ENCODE data around the gene ILKAP.

ILKAP gene

GRCh38 chr2:238163481-238164198 lies 39.9 kb downstream of the ILKAP start:
- DNase-seq, result no peak

GRCh38 chr2:238162846-238163441 lies 40.6 kb downstream of the ILKAP start:
- no peak for DNase-seq

GRCh38 chr2:238162251-238162845 lies 41.1 kb downstream of the ILKAP start:
- no peak for DNase-seq

GRCh38 chr2:238161291-238162051 lies 42.0 kb downstream of the ILKAP start:
- DNase-seq, result no peak

- DNase-seq, result peak in 1 of 2 experiments; percentile 21
Measured at GRCh38 chr2:238160206-238161129, 43.0 kb downstream of the ILKAP start.

GRCh38 chr2:238159661-238160205 lies 43.8 kb downstream of the ILKAP start:
- DNase-seq, result no peak

- DNase-seq, result peak; percentile 29 to 35
Measured at GRCh38 chr2:238159071-238159539, 44.4 kb downstream of the ILKAP start.

GRCh38 chr2:238158509-238159070 lies 44.9 kb downstream of the ILKAP start, which contains the start of gene ERFE:
Gene ERFE, plus strand, starts transcription at chr2:238158970. Its CDS starts 38 bp downstream, at chr2:238159008.
- peak; percentile 59 to 62 for DNase-seq

- no peak for DNase-seq
Measured at GRCh38 chr2:238158018-238158508, 45.4 kb downstream of the ILKAP start.

- DNase-seq, result no peak
Measured at GRCh38 chr2:238157506-238158017, 45.9 kb downstream of the ILKAP start.

- no peak for DNase-seq
Measured at GRCh38 chr2:238155761-238156694, 47.5 kb downstream of the ILKAP start.

- DNase-seq, result no peak
Measured at GRCh38 chr2:238155051-238155760, 48.3 kb downstream of the ILKAP start.

GRCh38 chr2:238154570-238154969 lies 48.9 kb downstream of the ILKAP start:
- no peak for DNase-seq

- DNase-seq, result no peak
Measured at GRCh38 chr2:238152771-238153688, 50.5 kb downstream of the ILKAP start.

GRCh38 chr2:238151628-238152235 lies 51.8 kb downstream of the ILKAP start:
- no peak for DNase-seq

- DNase-seq, result no peak
Measured at GRCh38 chr2:238151205-238151604, 52.3 kb downstream of the ILKAP start.

GRCh38 chr2:238150686-238151085 lies 52.8 kb downstream of the ILKAP start:
- DNase-seq, result no peak

All from activated CD4-positive, alpha-beta T cell treated with anti-CD3 and anti-CD28 coated beads, Interleukin-2, amount 50 U/mL, for 48 hours (primary cell).